Peyer's patch (tissue), 4 donors: ENCODE data around the gene SFTPA1.

Experiments
- CTCF ChIP-seq, 6 experiments: fragments of 450-650 bp in 4 of 6; fragments of 200-600 bp in 2 of 6; sonication (generic) in 1 of 6; IDR thresholded peaks; one replicate each; pipeline ENCODE4 v1.5.1; 2017 to 2019; ENCODE audit warnings: antibody characterized with exemption in 6 of 6, mild to moderate bottlenecking in 3 of 6, moderate library complexity in 1 of 6
- POLR2A ChIP-seq, 2 donors: fragments of 450-650 bp; IDR thresholded peaks; one replicate each; pipeline ENCODE4 v1.5.1; 2017; ENCODE audit warnings: antibody characterized with exemption in 2 of 2, mild to moderate bottlenecking in 2 of 2, moderate library complexity in 2 of 2

GRCh38 chr10:79561257-79561656 is 49.5 kb upstream of the SFTPA1 start:
- TF ChIP-seq CTCF (IDR thresholded peaks at IDR 0.05) (no peak), POLR2A (IDR thresholded peaks at IDR 0.05) (no peak)
